DND-41 (cell line): ENCODE data around the gene MED23.

ENCODE experiments used
- EZH2 ChIP-seq: IDR thresholded peaks from 3 replicates; pipeline ENCODE4 v1.6.1; 2012; ENCODE audit warnings: borderline replicate concordance, low read depth, mild to moderate bottlenecking, moderate library complexity, low read length, inconsistent platforms; ENCODE audit not compliant: severe bottlenecking
- TF ChIP-seq, protein P1 (sequence below): IDR thresholded peaks from 2 replicates; pipeline ENCODE4 v1.5.1; 2012; ENCODE audit warnings: borderline replicate concordance, low read length, moderate library complexity, mild to moderate bottlenecking; ENCODE audit not compliant: poor library complexity, severe bottlenecking; ENCODE audit errors: extremely low read depth

DNA sequence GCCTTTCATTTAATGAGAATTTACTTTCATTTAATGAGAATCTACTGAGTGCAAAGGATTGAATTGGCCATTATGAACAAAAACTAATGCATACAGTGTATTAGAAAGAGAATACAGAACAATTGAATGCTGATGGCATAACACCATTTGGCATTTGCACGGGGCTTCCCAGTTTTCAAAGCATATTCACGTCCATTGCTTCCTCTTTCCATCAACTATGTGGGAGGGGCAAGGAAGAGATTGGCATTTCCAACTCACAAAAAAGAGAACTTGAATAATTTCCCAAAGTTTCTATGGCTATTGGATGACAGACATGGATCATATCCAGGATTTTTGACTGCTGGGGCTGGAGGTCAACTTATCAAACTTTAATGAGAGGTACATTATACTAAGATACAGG lies 78.2 kb downstream of the MED23 start:
- TF ChIP-seq, protein P1, sequence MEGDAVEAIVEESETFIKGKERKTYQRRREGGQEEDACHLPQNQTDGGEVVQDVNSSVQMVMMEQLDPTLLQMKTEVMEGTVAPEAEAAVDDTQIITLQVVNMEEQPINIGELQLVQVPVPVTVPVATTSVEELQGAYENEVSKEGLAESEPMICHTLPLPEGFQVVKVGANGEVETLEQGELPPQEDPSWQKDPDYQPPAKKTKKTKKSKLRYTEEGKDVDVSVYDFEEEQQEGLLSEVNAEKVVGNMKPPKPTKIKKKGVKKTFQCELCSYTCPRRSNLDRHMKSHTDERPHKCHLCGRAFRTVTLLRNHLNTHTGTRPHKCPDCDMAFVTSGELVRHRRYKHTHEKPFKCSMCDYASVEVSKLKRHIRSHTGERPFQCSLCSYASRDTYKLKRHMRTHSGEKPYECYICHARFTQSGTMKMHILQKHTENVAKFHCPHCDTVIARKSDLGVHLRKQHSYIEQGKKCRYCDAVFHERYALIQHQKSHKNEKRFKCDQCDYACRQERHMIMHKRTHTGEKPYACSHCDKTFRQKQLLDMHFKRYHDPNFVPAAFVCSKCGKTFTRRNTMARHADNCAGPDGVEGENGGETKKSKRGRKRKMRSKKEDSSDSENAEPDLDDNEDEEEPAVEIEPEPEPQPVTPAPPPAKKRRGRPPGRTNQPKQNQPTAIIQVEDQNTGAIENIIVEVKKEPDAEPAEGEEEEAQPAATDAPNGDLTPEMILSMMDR: no peak
- no peak for TF ChIP-seq EZH2
